Epithelial cell of prostate (primary cell): ENCODE data around the gene TTC34.
"Not testable (repeated sequence)": the region's sequence is repeated elsewhere in the genome, so short reads cannot be mapped to it uniquely, and the experiment has no call there.

Experiments
- DNase-seq: peaks from one replicate; pipeline ENCODE4 v3.0.0-alpha.2; 2011; ENCODE audit warnings: low read depth, low spot score
- H3K27ac ChIP-seq: fragments of 450-650 bp; 2 replicates; pipeline ENCODE4 v1.5.1; 2017; ENCODE audit warnings: mild to moderate bottlenecking

TTC34 gene

DNA sequence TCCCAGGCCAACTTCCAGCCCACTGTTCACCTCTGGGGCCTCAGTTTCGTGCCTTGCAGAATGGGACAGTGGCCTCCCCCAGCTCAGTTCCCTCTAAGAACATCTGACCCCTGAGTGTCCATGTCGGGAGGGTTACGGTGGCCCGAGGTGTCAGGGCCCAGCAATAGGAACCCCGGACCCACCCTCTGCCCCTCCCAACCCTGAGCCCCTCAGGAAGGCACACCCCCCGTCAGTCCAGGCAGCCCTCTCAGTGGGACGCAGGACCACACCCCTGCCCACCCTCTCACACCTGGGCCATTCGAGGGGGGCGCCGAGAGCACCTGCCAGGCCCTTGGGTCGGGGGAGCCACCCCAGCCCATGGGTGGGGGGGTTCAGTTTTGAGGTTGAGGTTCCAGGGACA, 447 bp downstream of the TTC34 start:
- DNase-seq = no peak

DNA sequence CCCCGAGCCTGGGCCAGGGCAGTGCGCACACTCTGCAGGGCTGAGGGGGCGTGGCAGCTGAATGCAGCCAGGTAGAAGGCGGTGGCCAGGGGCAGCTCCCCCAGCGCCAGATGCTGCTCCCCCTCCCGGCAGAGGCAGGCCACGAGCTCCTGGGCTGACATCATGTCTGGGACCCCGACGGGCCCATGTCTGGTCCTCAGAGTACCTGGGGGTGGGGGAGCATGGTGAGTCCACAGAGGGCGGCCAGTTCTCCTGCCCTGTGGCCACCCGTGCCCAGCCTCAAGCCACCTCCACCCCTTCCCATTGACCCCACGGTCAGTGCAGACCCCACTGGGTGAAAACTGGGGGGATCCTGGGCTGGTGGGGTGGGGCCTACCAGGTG, 838 bp downstream of the TTC34 start:
- DNase-seq = no peak
- H3K27ac ChIP-seq = no peak overlapping the region

More for the DNA sequence above, 447 bp downstream of the TTC34 start:
- H3K27ac ChIP-seq = no peak overlapping the region

DNA sequence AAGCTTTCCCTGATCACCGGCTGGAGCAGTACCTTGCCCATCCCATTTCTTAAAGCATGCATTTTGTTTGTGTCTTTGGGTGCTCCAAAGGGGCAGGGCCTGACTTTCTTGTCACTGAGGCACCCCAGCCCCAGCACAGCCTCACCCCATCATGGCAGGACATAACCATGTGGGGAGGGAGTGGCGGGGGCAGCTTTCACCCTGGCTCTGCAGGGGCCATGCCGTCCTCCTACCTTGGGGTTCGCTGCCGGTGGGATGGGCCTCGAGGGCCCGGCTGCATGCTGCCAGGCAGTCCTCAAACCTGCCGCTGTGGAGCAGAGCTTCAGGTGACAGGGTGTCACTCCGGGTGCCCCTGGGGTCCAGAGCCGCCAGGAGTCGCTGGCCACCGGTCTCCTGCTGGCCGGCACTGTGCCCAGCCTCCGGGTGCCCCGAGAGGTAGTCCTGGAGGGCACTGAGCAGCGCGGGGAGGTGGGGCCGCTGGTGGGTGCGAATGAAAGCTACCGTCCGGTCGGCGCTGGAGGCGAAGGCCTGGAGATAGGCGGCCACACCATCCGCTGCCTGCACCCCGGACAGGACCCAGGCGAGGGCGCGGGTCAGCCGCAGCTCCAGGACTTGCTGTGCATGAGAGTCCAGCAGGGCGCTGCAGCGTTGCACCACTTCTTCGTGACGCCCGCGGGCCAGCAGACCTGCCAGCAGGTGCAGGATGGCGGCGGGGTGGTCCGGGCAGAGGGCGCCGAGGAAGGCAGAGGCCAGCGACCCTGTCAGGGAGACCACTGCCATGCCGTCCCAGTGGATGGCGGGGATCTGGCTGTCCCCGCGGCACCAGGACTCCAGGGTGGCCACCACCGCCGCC, 1.5 kb downstream of the TTC34 start:
- no peak for DNase-seq
- H3K27ac ChIP-seq = no peak overlapping the region

DNA sequence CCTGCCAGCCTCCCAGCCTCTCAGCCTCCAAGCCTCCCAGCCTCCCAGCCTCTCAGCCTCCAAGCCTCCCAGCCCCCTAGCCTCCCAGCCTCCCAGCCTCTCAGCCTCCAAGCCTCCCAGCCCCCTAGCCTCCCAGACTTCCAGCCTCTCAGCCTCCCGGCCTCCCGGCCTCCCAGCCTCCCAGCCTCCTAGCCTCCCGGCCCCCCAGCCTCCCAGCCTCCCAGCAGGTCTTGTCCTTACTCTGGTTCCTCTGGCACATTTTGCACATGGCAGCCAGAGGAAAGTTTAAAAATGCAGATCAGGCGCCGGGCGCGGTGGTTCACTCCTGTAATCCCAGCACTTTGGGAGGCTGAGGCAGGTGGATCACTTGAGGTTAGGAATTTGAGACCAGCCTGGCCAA, 2.5 kb downstream of the TTC34 start:
- not testable (repeated sequence) for DNase-seq

DNA sequence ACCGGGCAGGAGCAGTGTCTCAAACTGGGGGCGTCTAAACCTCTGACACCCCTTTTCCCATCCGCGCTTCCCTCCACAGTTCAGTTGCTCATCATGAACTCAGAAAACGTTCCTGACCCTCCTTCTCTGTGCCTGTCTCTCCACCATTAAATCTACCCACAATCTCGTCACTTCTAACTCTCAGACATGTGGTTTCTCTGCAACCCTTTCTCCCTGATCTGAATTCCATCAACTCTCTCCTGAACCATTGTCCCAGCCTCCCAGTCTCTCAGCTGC, 3.8 kb downstream of the TTC34 start:
- DNase-seq = no peak
- H3K27ac ChIP-seq = no peak overlapping the region

More for the DNA sequence above, 2.5 kb downstream of the TTC34 start:
- H3K27ac ChIP-seq = not testable (repeated sequence)

DNA sequence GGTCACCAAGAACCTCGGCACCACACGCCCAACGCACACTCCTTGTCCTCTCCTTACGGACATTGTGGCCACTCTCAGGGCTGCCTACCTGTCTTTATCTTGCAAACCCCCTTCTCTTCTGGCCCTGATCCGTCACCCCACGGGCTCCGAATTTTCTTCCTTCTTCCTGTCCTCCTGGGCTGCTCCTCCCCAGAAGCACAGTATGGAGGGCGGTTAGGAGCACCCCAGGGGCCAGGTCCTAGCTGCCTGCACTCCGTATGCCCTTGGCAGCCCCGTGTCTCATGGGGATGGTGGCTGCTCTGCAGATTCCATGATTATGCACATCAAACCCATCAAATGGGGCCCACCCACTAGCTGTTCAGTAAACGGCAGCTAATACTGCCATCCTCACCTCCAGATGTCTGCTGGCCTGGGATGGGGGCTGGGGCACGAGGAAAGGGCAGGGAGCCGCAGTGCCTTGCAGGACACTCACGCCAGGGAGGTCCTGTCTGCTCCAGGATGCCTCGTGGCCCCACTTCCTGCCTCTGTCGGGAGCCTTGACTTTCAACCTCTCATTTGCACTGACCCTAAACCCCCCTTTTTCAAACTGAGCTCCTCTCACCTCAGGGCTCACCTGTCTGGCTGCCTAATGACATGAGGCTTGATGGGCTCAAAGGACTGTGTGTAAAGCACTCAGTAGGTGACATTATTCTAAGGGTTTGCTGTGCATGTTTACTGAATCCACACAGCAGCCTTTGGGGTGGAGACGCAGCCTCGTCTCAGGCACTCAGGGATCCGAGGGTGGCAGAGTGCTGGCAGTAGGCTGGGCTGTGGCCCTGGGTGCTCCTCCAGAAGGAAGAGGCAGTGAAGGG, 4.4 kb downstream of the TTC34 start:
- DNase-seq = no peak

DNA sequence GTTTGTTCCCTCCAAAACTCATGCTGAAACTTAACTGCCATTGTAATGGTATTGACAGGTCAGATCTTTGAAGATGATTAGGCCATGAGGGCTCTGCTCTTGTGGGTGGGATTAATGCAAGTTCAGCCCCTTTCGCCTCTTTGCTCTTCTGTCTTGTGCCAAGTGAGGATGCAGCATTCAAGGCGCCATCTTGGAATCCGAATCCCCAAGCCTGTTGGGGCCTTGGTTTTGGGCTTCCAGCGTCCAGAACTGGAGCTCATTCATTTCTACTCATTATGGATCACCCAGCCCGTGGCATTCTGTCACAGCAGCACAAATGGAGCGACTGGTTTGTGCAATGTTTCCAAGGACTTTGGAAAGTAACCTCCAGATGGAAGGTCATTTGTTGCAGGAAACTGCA, 5.6 kb downstream of the TTC34 start:
- no peak for DNase-seq
- no peak overlapping the region for H3K27ac ChIP-seq

More for the DNA sequence above, 4.4 kb downstream of the TTC34 start:
- no peak overlapping the region for H3K27ac ChIP-seq

DNA sequence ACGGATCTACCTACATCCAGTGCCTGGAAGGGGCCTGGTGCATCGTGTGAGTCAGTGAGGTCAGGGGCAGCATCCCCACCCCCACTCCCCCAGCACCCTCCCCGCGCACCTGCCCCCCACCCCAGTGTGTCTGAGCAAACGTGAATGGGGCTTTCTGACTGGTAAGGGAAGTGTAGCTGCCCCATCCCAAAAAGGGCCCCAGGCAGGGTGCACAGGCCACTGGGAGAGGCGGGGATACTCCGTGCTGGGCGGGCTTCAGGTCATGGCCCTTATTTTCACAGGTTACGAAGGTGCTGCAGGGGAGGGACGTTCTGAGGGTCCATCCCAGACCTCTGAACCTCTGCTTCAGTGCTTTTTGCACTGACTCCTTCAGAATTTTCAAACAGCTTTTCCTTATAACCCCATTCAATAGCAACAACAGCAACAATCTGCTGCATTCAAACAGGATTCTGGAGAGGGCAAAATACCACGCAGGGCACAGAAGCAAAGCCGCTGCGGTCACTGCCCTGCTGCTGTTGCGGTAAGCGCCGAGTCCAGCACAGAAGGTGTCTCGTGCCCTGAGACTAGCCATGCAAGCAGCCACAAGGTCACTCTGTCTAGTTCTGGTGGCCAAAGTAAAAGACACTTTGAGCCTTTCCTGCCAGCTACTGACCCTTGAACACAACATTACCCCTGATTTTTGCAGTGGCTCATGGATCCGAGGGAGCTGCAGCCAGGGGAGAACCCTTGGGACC, 10.3 kb downstream of the TTC34 start:
- no peak overlapping the region for H3K27ac ChIP-seq
- no peak for DNase-seq

DNA sequence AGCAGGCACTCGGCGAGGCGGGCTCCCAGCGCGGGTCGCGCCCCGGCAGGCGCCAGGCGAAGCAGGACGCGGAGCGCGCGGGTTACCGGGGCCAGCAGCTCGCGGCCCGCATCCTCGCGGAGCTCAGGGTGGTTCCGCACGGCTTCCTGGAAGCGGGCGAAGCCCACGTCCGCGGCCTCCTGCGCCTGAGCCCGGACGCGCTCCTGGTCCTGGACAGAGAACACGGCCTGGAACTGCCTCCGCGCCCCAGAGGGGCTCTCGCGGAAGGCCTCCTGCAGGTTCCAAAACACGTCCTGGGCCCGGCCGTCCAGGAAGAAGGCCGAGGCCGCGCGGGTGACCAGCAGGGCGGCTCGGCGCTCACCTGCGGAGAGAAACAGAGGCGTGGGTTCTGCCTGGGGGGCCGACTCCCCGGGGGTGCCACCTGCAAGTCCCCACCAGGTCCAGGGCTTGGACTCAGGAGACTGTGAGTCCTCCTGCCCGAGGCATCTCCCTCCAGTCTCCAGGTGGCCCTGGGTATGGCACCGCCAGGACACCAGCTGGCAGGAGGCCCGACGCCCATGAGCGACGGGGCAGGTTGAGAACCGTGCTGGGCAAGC, 11.4 kb downstream of the TTC34 start:
- no peak for DNase-seq
- H3K27ac ChIP-seq = no peak overlapping the region

DNA sequence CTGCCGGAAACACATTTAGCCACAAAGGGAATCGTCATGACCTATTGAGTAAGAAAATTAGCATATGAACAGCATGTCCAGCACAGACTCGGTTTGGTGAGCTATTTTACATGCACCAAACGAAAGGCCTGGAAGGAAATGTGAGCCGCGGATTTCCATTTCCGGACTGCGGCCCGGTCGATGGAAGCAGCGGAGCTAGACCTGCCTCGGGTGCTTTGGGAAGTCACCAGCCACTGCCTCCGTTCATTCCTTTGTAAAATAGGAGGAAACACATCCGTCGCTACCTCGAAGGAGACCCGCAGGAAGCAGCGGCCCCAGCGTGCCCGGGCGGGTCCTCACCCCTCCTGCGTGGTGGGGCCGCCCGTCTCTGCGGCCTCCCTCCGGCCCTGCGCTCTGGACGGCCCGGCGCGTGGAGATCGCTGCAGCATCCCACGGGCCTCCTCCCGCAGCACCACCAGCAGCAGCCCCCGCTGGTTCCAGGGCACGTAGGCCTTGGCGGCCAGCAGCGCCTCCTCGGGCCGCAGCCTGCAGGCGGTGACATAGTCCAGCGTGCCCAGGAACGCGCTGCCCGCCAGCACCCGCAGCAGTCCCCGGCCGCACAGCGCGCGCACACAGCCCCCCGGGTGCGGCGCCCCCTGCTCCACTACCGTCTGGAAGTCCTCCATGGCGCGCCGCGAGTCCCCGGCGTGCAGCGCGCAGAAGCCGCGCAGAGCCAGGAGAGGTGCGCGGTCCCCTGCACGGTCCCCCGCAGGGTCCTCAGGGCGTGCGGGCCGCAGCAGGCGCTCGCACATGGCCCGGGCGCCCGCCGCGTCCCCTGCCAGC, 12.1 kb downstream of the TTC34 start:
- H3K27ac ChIP-seq = no peak overlapping the region
- DNase-seq = no peak

DNA sequence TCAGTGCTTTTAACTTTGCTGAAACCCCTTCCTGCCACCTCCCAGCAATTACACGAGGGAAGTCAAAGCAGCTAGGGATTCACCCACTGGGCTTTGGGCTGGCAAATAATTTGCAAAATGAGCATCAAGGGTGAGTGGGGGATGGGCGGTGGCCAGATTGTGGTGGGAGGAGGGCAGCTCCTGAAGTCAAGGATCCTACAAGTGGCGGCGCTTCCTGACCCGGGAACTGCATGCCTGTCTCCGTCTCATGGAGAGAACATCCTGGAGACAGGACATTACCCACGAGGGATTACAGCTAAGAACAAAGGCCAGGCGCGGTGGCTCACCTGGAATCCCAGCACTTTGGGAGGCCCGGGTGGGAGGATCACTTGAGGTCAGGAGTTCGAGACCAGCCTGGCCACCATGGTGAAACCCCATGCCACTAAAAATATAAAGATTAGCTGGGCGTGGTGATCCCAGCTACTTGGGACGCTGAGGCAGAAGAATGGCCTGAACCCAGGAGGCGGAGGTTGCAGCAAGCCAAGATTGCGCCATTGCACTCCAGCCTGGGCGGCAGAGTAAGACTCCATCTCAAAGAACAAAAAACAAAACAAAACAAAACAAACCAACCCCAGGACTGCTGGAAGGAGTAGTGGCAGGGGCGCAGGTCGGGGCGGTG, 12.9 kb downstream of the TTC34 start:
- DNase-seq = no peak
- H3K27ac ChIP-seq = no peak overlapping the region

DNA sequence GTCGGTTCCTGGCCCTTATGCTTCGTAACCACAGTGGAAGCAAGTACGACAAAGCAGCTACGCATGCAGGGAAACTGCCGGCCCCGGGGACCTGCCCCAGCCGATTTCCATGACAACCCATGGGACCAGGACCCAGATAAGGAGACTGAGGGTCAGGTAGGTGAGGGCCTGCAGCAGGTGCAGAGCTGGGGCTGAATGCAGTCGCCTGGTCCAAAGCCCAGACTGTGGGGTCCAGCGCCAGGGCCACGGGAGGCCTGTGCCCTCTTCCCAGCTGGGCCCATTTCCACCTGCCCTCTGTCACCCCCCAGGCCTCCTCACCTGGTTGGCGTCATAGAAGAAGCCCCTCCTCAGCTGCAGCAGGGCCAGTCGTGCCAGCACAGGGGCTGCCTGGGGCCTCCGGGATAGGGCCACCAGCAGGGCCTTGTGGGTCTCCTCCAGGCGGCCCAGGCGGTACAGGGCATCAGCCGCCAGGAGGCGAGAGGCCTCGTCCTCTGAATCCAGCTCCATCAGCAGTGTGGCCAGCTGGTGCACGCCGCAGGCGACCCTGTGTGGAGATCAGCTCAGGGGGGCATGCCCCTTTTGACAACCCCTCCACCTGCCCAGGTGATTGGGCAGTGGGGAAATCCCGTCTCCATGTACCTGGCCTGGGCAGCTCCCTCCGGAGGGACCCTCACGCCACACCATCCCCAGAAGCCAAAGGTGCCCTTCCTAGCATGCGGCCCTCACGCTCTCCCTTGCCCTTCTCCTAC, 14.2 kb downstream of the TTC34 start:
- H3K27ac ChIP-seq = no peak overlapping the region
- no peak for DNase-seq

DNA sequence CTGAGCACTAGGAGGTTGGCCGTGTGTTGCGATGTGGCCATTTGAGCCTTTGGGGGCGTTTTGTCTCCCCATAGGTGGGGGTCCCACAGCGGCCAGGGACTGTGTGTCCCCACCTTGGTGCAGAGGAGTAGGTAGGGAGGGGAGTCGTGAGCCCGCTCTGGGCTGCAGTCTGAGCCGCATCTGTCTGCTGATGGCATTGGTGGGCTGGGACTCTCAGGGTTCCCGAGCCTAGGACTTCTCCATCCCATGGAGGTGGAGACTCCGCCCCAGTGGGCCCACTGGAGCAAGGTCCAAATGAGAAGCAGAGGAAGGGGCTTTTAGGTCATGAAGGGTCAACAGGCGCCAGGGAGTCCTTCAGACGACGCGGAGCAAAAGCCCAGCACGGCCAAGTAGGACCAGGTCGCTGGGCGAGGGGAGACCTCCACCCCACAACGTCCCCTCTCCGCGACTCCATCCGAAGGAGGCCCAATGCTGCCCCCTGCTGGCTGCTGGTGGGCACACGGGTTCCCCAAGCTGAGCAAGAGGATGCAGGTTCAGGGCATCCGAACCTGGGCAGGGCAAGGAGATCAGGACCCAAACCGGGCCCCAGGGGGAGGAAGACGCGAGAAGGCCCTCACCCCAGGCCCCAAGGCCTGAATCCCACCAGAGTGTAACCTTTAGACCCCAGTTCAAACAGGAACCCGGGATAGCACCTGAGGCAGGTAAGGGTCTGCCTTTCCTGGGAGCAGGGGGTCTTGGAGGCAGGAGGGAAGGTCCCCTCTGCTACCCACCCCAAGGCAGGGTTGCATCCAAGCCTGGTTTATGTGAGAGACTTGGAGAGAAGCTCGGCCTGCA, 14.9 kb downstream of the TTC34 start:
- no peak overlapping the region for H3K27ac ChIP-seq
- DNase-seq = no peak

DNA sequence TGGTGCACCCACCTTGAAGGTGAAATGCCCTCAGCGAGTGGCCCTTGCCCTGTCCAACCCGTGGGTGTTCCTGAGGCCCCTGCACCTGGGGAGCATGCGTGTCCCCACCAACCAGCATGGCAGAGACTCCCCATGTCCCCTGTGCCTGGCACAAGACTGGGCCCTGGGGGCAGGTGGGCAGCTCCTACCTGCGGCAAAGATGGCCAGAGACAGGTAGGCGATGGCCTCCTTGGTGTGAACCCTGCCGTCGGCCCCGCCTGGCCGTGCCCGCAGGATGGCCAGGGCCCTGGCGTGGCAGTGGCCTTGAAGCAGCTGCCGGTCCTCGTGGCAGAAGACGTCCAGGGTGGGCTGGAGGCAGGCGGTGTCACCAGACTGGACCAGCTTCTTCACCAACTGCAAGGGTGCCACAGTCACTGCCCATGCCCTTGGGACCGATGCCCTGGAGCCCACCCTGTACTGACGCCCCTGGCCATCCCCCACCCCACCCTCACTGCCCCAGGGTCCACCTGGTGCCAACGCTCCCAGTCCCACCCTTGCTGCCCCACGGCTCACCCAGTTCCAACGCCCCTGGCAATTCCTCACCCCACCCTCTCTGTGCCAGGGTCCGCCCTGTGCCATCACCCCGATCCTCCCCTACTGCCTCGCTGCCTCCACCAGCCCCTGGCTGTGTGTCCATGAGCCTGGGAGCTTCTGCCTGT, 15.7 kb downstream of the TTC34 start:
- no peak for DNase-seq

DNA sequence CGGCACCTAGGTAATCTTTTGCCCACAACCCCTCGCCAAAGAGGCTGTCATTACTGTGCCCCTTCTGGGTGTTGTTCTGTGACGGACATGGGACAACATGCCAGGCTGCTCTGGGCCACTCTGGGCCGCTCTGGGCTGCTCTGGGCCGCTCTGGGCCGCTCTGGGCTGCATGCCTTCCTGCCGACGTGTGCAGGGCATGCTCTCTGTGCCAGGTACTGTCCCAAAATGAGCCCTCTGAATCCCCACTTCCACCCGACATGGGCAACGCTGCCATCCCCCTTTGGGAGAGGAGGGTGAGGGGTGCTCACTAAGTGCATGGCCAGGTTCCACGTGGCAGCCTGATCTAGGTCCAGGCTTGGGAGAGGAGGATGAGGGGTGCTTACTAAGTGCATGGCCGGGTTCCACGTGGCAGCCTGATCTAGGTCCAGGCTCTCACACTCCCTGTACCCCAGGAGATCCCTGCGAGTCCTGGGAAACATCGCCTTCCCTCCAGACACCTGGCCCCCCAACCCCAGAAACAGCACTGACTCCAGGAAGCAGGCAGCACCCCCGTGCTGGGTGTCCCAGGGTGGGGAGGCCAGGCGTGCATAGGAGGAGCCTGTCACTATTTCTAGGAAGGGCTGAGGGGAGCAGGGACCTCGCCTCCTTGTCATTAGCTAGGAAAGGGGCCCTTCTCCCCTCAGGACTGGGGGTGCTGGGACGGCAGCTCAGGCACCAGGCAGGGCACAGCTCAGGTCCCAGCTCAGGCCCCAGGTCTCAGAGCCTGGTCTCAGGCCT, 16.5 kb downstream of the TTC34 start:
- H3K27ac ChIP-seq = no peak overlapping the region
- no peak for DNase-seq

More for the DNA sequence above, 15.7 kb downstream of the TTC34 start:
- H3K27ac ChIP-seq = no peak overlapping the region
